HG03378 (cell line): ENCODE results near the gene POC5.
A peak's percentile ranks its signal among the peaks of the same experiment; 100 is the strongest.
"Not testable (repeated sequence)": the region's sequence is repeated elsewhere in the genome, so short reads cannot be mapped to it uniquely, and the experiment has no call there.

Source experiments
- ATAC-seq: cut with Tn5 transposase; IDR thresholded peaks from one replicate; pipeline ENCODE4 v1.9.1; 2021; ENCODE audit warnings: mild to moderate bottlenecking, moderate library complexity; ENCODE audit not compliant: unreplicated experiment

POC5 gene

DNA sequence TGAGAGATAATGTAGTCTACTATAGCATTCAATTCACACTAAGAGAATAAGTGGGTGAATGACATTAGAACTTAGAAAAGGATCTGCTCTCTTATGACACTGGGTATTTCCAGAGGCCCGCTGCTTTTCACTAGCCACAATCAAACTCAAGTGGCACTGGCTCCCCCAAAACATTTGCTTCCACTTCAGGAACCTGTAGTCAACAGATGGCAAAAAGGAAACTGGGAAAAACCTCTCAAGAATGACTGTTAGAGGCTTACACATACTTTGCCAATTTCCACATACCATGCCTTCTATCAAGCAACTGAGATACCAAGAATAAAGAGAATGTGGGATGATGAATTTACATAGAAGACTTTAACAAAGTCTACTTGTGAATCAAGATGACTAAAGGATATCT, 11.2 kb downstream of the POC5 start:
- ATAC-seq, result no peak

DNA sequence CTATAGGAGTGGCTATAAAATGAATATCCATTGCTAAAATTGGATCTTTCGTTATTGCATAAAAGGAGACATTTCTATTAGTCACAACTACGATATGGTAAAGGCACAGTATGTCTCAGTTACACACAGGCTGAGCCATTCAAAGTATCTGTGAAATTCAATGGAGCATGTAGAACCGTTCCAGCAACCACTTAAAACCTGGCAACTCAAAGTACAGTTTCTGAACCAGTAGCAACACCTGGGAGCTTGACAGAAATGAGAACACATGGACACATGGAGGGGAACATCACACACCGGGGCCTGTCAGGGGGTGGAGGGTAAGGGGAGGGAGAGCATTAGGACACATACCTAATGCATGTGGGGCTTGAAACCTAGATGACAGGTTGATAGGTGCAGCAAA, 15.4 kb downstream of the POC5 start:
- ATAC-seq, result no peak

DNA sequence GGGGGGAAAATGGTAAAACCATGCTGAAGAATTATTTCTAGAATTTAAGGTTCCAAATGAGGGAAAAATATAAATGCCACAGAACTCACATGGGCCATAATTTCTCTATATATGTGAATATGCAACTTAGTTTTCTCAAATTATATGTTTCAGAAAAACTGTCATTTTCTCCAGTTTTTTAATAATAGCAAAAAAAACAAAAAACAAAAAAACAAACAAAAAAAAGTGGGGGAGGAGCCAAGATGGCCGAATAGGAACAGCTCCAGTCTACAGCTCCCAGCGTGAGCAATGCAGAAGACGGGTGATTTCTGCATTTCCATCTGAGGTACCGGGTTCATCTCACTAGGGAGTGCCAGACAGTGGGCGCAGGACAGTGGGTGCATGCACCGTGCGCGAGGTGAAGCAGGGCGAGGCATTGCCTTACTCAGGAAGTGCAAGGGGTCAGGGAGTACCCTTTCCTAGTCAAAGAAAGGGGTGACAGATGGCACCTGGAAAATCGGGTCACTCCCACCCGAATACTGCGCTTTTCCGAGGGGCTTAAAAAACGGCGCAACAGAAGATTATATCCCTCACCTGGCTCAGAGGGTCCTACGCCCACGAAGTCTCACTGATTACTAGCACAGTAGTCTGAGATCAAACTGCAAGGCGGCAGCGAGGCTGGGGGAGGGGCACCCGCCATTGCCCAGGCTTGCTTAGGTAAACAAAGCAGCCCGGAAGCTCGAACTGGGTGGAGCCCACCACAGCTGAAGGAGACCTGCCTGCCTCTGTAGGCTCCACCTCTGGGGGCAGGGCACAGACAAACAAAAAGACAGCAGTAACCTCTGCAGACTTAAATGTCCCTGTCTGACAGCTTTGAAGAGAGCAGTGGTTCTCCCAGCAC, 21.5 kb downstream of the POC5 start:
- ATAC-seq, result not testable (repeated sequence)

DNA sequence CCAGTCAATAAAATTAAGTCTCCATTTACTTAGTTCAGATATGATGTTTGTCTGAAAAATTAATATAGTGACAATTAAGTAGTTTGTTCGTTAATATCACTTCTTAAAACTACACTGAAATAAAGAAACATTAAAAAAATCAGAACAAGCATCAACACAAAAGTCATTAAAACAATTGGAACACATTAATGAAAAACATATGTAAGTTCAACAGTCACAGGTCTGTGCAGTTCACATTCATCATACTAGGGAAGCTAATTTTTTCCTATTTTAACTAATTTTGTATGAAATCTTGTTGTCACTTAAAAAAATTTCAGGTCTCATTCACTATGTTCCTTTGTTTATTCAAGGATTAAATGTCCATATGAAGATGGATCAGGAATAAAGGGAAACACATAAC, 22.5 kb downstream of the POC5 start:
- ATAC-seq, result no peak

DNA sequence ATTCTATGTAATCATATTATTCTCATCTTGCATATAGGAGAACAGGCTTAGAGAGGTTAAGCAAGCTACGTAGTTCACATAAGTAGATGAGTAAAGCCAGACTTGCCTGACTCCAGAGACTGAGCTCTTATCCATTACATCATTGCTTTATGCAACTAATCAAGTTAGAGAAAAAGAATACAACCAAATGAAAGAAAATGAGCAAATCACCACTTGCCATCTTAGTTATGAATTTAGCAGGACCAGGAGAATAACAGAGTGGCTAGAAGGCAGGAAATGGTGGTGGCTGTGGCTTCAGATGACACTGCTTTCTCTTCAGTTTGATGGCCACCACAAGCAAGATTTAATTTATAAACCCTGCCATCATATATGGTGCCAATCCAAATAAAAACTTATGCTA, 26.6 kb downstream of the POC5 start:
- ATAC-seq, result no peak

DNA sequence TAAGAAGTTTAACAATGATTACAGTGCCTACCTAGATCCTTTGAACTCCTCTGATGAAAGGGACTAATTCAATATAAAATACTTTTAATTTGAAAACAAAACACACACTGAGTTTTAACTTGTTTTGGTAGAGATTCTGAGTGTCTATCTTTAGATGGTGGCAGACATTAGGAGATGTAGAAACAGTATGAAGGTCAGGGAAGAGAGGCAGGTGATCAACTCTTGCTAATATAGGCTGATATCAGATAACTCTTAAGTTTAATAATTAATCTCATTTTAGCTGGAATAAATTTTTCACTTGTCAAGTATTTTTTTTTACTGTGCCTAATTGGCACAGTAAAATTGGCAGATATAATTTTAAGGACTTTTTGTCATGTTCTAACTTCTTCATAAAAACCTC, 30.8 kb downstream of the POC5 start:
- ATAC-seq, result no peak

DNA sequence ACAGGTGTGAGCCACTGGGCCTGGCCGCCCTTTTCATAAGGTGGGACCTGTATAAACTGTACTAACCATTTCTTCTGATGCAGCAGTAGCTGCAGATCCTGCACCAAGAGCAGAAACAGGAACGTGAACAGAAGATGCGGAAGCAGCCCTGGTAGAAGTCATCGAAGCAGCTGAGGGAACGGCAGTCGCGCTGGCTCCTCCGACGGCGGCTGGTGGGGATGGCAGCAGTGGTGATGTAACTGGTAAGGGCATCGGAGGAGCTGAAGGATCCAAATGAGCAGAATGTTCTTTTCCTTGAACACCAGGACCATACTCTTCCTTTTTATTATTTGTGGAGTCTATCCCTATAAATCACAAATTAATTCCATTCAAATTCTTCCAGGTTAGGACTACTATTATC, 32.1 kb downstream of the POC5 start:
- no peak for ATAC-seq

DNA sequence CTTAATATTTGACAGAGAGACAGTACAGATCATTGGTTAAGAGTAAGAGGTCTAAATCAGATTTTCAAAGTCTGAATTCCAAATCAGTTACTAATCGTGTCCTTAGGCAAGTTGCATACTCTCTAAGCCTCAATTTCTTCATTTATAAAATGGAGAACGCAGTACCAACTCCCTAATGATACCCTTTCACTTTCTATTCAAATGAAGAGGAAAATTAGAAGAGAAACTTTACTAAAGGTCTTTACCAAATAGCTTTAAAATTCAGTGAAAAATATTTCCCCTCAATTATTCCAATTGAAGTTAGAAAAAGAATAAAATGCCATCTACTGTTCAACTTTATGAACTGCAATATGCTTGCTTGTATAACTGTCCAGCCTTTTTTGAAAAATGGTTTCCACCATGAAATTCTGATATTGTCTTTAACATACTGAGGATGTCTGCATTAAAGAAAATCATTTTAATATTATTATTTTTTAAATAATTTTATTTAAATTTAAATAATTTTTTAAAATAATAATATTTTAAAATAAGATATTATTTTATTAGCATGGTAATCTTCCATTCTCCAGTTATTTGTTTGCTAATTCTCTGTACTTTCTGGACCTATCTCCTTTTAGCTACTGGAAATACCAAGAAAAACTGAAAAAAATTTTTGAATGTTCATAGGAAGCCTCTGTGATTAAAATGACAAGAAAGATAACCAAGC, 36.0 kb downstream of the POC5 start:
- no peak for ATAC-seq

DNA sequence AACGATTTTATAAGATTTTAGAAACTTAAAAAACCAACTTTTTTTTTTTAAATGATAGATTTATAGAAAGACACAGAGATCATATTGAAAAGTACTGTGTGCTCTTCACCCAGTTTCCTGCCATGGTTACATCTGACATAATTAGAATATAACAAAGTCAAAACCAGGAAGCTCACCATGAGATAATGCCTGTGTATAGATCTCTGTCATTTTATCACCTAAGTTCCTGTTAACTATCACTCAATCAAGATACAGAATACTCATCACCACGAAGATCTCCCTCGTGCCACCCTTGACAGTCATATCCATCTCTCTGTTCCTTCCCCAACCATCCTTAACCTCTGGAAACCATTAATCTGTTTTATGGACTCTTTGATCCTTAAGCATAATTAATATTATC, 39.1 kb downstream of the POC5 start:
- ATAC-seq, result no peak

DNA sequence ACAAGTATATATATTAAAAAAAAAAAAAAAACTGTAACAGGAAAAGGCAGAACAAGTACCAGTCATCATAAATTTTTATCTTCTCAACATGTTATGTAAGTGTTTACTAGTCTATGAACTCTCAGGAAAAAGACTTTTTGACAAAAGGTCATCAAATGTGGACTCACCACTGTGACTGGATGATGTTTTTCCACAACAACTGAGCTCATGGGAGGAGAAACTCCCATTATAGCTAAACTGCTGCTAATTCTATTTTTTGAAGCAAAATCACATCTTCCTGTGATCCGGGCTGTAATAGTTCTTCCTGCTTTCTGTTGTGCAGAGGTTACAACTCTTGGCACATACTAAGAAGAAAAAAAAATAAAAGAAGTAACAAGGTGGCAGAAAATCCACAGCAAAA, 39.6 kb downstream of the POC5 start:
- ATAC-seq, result no peak

DNA sequence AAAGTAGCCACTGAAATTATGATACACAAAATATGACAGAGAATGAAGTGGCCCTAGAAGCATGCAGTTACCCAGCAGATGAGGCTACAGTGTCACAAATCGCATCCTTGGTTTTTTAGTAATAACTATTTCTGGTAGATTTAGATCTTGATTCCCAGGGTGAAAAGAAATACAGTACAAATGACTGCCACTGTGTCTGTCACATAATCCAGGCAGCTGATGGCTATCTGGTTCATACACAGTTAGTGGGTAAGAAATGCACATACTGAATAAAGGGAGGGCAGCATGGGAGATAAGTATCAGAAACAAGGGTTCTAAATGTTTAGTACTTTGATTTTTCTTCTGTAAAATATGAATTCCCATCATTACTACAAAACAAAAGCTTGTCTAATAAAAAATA, 41.5 kb downstream of the POC5 start:
- ATAC-seq, result no peak

DNA sequence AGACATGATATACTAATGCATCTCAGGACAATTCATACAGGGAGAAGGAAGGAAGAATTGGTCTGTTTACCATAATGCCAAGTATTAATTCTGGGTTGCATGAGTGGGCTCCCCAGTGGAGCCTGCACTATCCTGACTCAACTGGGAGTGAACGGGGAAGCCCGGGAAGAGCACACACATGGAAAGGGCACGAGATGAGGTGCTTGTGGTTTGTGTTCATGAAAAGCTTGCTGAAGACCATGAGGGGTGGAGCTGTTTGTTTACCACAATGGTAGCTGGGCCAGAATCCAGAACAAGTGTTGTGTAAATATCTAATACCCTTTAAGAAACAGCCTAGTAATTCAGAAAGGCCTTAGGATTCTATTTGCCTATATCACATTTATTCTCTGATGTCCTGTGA, 44.6 kb downstream of the POC5 start:
- no peak for ATAC-seq

DNA sequence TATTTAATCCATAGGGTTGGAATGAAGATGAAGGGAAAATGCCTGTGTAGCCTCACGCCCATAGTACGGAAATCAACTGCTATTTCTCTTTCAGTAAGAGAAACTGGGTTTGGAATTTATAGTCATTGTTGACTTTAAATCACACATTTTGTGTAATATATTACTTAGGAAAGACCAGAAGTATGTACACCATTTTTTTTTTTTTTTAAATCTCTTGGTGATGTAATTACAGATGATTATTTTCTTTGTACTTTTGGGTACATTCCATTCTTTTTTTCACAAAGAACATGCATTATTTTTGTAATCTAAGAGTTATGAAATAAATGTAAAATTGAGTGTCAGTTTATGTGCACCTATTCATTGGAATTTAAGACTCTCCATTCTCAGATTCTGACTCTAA, 45.7 kb downstream of the POC5 start:
- no peak for ATAC-seq

DNA sequence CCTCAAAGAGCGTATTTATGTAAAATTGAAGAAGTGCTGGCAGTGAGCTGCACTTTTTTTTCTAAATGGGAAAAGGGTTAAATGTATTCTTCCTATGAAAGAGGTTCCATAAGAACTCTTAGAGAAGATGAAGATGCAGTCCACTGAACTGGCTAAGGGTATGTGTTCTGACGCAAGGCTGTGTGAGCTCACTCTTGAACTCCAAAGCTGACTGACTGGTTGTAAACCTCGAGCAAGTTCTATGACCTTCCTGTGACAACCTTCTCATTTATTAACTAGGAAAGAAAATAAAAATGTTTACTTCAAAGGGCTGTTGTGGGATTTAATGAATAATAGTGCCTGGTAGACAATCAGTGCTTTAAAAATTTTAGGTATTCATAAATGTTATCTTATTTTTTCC, 46.7 kb downstream of the POC5 start:
- no peak for ATAC-seq

DNA sequence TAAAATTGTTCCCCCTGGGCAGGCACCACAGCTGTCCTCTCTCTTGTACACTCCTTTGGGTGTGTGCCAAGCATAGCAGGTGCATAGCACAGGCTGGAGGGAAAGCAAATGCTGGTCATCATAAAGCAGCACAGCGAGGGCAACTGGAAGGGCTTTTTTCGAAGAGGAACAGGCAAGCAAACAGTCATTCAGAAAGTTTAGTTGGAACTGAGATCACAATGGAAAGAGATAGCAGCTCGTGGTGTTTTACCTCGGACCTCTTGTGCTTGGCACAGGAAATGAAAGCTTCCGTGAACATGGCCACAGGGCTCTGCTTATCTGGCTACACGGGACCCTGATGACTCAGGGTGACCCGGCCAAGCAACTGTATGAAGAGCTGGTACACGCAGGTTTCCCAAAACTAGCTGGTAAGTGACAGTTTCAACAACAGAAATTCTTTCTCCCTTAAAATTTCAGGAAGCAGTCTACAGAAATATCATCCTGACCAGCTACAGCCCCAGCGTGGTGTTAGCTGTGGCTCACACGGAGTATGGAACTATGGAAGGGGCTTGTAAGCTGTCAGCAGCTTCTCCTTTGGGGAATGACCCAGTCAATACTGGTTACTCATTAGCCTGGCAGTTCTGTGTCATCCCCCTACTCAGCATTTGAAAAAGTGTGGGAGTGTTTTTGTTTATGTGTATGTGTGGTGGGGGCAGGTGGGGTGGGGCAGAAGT, 48.1 kb downstream of the POC5 start:
- peak; percentile 89 for ATAC-seq

DNA sequence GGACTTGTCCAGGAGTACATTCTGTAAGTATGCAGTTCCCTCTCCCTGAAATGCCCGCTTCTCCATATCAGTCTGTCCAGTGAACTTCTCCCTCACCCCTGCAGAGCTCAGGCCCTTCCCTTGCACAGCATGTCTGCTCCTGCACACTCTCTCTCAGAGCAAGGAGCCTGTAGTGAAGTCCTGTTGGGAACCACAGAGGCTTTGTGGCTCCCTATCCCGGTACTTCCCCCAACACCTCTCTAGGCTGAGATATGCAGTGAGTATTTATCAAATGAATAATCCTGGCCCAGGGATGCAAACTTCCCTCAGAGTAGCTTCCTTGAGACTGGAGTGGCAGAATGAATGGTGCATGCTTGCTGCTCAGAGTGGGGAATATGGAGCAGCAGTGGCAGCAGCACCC, 48.8 kb downstream of the POC5 start:
- no peak for ATAC-seq

DNA sequence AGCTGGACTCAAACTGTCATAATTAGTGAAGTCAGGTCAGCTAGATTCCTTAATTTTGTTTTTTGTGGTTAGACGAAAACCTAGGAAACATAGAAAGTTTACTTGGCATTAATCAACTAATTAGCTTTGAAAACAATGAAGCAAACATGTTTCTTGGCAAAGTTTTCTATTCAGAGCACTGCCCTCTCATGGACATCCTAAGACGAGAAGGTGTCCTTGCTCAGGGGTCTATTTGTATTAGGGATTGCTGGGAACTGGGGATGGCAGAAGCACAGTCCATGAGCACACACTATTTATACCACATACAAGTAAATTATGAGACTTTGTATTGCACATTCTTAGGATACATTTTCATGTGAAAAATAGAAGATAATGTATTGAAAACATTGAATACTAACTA, 49.7 kb downstream of the POC5 start:
- ATAC-seq, result no peak

DNA sequence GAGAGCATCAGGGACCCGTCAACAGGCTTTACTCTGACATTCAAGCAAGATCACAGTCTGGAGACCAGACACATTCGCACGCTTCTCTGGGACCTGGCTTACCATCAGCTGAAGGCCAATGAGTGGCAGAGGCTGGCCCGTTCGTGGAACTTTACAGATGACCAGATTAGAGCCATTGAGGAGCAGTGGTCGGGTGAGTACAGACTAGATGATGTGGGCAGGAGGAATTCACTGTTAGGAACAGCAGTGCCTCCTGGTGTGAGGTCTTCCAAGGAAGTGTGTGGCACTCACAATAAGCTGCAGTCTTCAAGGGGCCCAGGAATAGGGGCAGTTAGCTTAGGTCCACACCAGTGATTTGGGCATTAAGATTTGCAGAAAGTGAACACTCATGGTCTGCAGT, 50.4 kb downstream of the POC5 start:
- no peak for ATAC-seq

DNA sequence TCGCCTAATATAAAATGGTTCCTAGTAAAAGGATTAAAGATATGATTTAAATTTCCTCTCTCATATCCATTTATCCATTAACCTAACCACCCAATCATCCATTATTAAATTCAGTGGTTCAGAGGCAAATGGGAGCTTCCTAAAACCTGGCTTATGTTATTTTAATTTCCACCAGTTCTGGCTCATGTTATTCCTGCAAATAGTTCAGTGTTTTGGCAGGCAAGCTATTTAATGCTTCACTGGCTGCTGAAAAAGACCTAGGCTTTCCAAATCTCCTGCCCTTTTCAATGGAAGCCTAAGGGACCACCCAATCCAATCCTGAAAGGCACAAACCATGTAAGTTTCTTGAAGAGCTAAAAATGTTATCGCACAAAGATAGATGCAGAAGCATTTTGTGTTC, 52.3 kb downstream of the POC5 start:
- ATAC-seq, result no peak

DNA sequence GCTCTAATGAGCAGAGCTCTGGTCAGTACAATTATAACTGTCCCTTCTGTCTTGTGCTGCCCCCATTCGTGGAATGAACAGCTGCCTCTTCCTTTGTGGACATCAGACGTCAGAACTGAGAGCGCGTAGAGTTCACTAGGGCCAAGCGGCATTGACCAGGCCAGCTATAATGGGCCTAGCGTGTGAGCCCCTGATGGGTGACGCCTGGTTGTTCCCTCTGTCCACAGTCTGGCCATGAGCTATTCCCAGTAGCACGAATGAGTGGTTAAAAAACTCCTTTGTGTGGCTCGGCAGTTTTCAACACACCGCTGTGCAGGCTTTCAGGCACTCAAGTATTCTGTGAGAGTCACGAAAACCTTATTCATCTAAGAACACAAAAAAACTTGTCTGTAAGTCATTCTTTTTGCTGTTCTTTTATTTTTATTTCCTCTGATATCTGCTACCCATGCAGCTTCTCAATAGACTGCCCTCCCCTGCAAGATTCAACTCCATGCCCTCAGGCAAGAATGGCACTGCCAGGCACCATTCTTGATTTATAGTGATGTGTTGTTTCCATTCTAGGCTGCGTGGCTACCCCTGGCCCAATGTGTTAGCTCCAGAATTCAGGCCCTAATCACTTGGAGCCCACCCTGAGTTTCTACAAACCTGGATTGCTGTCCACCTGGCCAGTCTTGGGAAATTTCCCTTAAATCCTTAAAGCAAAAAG, 53.5 kb downstream of the POC5 start:
- no peak for ATAC-seq

DNA sequence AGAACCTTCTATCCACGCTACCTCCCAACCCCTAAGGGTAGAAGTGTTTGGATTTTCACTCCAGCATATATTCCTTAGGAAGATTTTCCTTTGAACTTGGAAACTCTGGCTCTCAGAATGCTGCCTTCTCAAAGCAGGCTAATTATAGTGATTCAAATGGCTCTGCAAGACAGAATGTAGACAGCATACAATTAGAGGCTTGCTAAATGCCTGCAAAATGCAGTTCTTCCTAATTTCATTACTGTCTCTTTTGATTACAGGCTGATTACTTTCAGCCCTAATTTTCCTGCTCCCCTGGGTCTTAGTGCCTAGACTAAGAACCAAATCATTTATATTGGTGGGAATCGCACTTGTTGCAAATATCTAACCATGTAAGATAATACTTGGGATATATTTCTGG, 55.2 kb downstream of the POC5 start:
- no peak for ATAC-seq
